ENCODE data around the gene CEMIP.

The CEMIP gene

DNA sequence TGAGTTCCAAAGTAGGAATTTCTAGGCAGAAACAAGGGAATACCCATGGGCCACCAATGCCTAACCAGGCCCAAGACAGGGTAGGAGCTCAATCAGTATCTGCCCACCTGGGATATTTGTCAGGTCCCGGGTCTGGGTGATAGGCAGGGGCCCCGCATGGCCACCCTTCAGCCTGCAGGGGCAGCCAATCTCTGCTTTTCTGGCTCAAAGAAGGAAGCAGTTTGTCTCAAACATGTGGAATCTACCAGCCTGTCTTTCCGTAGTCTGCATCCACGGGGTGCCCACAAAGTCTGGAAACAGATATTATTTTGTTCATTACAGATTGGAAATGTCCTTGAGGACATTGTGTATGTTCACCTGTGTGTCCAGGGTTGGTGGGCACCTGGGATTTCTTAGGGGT lies 56.2 kb downstream of the CEMIP start:
- no peaks in the 10 kb centered on the region for H3K79me2 ChIP-seq (ENCODE audit: control insufficient read depth, insufficient read depth, low read length, unreplicated experiment)
- no peak overlapping the region for H3K27ac ChIP-seq (ENCODE audit: low read depth, low read length)
- H3K4me3 ChIP-seq (ENCODE audit: low read depth, low read length) = no peak overlapping the region
- no peaks in the 10 kb centered on the region for H3K4me1 ChIP-seq (ENCODE audit: control insufficient read depth, insufficient read depth, low read length, unreplicated experiment)
- no peaks in the 10 kb centered on the region for H3K36me3 ChIP-seq (ENCODE audit: insufficient read depth, low read length)
- H2AFZ ChIP-seq (ENCODE audit: low read length, unreplicated experiment) = no peak overlapping the region
- H3K27me3 ChIP-seq (ENCODE audit: insufficient read depth, low read length) = no peaks in the 10 kb centered on the region

DNA sequence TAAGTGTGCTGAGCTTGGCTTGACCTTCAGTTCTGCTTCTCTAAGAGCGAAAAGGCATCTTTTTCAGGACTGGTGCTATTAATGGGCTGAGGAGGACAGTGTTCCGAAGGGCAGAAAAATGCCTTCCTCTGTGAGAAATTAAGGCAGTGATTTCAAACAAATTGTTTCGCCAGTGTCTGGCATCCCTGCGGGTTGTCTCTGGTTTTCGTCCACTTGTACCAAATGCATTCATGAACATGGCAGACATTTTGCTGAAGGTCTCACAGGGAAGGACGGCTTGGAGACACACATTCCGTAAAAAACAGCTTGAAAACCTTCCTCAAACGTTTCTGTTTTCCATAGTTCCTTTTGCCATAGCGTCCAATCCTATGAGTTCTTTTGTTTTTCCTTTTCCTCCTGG lies 57.1 kb downstream of the CEMIP start:
- no peak overlapping the region for H2AFZ ChIP-seq (ENCODE audit: low read length, unreplicated experiment)

DNA sequence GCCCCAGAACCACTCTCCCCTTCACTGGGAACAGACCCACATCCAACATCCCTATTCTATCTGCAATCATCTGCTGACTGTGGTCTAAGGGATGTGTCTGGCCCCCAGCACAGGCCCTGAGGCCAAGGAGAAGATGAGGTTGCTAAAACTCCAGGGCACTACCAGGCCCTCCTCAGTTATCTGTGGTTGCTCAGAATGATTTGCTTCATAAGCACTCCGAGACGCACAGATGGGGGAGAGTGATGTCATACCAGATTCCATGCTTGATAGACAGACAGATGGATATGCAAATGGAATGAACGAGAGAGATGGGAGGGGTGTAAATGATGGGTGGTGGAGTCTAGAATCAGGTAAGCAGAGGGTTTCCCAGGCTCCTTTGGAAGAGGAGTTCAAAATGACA lies 57.8 kb downstream of the CEMIP start:
- no peaks in the 10 kb centered on the region for H3K36me3 ChIP-seq (ENCODE audit: insufficient read depth, low read length)
- no peak overlapping the region for H3K27ac ChIP-seq (ENCODE audit: low read depth, low read length)
- H3K27me3 ChIP-seq (ENCODE audit: insufficient read depth, low read length) = no peaks in the 10 kb centered on the region
- H2AFZ ChIP-seq (ENCODE audit: low read length, unreplicated experiment) = no peak overlapping the region
- H3K4me3 ChIP-seq (ENCODE audit: low read depth, low read length) = no peak overlapping the region
- H3K79me2 ChIP-seq (ENCODE audit: control insufficient read depth, insufficient read depth, low read length, unreplicated experiment) = no peaks in the 10 kb centered on the region
- H3K4me1 ChIP-seq (ENCODE audit: control insufficient read depth, insufficient read depth, low read length, unreplicated experiment) = no peaks in the 10 kb centered on the region

More for the DNA sequence above, 57.1 kb downstream of the CEMIP start:
- no peaks in the 10 kb centered on the region for H3K27me3 ChIP-seq (ENCODE audit: insufficient read depth, low read length)
- no peak overlapping the region for H3K4me3 ChIP-seq (ENCODE audit: low read depth, low read length)
- H3K4me1 ChIP-seq (ENCODE audit: control insufficient read depth, insufficient read depth, low read length, unreplicated experiment) = no peaks in the 10 kb centered on the region
- H3K79me2 ChIP-seq (ENCODE audit: control insufficient read depth, insufficient read depth, low read length, unreplicated experiment) = no peaks in the 10 kb centered on the region
- no peaks in the 10 kb centered on the region for H3K36me3 ChIP-seq (ENCODE audit: insufficient read depth, low read length)
- no peak overlapping the region for H3K27ac ChIP-seq (ENCODE audit: low read depth, low read length)

GRCh38 chr15:80838012-80838411 lies 58.8 kb downstream of the CEMIP start:
- Histone ChIP-seq H3K27ac (ENCODE audit: low read depth, low read length) (no peak overlapping the region), H3K36me3 (ENCODE audit: insufficient read depth, low read length) (no peaks in the 10 kb centered on the region), H2AFZ (ENCODE audit: low read length, unreplicated experiment) (no peak overlapping the region), H3K4me1 (ENCODE audit: control insufficient read depth, insufficient read depth, low read length, unreplicated experiment) (no peaks in the 10 kb centered on the region), H3K79me2 (ENCODE audit: control insufficient read depth, insufficient read depth, low read length, unreplicated experiment) (no peaks in the 10 kb centered on the region), H3K27me3 (ENCODE audit: insufficient read depth, low read length) (no peaks in the 10 kb centered on the region), H3K4me3 (ENCODE audit: low read depth, low read length) (no peak overlapping the region)

DNA sequence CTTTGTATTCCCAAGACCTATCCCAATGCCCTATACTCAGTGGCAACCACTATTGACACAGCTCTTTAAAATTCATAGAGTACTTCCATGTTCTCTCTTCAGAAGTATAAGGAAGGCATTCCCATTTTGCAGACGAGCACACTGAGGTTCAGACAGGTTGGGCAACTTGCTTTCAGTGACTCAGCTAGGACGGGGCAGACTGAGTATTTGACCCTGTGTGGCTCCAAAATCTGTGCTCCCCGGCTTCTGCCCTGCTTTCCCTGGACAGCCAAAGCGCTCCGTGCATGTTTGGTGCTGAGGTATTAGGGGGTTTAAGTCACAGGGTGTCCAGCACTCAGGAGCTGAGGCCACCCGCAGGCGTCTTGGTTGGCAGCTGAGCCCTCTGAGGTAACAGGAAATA lies 59.5 kb downstream of the CEMIP start:
- no peaks in the 10 kb centered on the region for H3K4me1 ChIP-seq (ENCODE audit: control insufficient read depth, insufficient read depth, low read length, unreplicated experiment)
- no peak overlapping the region for H3K27ac ChIP-seq (ENCODE audit: low read depth, low read length)
- no peak overlapping the region for H2AFZ ChIP-seq (ENCODE audit: low read length, unreplicated experiment)
- H3K36me3 ChIP-seq (ENCODE audit: insufficient read depth, low read length) = no peaks in the 10 kb centered on the region
- no peak overlapping the region for H3K4me3 ChIP-seq (ENCODE audit: low read depth, low read length)
- no peaks in the 10 kb centered on the region for H3K27me3 ChIP-seq (ENCODE audit: insufficient read depth, low read length)
- H3K79me2 ChIP-seq (ENCODE audit: control insufficient read depth, insufficient read depth, low read length, unreplicated experiment) = no peaks in the 10 kb centered on the region

- Histone ChIP-seq H3K36me3 (ENCODE audit: insufficient read depth, low read length) (no peaks in the 10 kb centered on the region), H3K27ac (ENCODE audit: low read depth, low read length) (no peak overlapping the region), H3K4me3 (ENCODE audit: low read depth, low read length) (no peak overlapping the region), H3K4me1 (ENCODE audit: control insufficient read depth, insufficient read depth, low read length, unreplicated experiment) (no peaks in the 10 kb centered on the region), H3K79me2 (ENCODE audit: control insufficient read depth, insufficient read depth, low read length, unreplicated experiment) (no peaks in the 10 kb centered on the region), H3K27me3 (ENCODE audit: insufficient read depth, low read length) (no peaks in the 10 kb centered on the region), H2AFZ (ENCODE audit: low read length, unreplicated experiment) (no peak overlapping the region)
Observed at GRCh38 chr15:80839764-80840130, 60.6 kb downstream of the CEMIP start.

DNA sequence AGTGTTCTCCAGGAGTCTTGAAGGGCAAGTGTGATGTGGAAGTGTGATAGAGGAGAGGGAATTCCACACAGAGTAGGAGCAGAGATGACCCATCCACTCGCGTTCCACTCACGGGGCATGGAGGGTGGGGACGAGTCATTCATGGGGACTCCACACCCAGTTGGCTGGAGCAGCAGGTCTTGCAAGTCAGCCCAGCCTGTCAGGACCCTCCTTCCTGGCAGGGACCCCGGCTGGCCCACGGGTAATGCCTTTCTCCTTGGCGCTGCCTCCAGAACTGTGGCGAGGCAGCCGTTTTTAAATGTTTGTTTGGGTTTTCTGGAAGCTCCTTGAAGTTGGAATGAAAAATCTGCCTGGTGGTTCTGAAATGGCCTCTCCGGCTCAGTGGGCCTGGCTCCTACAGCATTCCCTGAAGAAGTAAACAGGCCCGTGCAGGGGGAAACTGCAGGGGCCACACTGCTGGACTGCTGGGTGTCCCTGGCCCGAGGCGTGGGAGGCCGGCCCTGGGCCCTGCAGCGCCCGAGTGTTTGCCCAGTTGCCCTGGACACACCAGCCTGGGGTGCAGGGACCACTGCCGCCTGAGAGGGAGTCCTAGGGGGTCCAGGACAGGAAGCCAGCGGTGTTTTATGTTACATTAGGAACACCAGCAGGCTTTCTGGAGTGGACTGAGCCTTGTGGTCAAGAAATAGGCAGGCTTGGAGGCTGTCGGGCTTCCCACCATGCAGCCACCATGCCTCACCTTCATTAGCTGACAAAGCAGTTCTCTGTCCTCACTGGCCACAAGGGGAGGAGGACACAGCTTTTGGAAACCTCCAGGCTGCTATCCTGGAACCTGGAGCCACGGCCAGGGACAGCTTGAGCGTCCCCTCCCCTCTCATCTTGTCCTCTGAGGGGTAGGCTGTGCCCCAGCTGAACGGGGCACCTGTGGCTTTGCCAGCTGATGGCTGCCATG lies 61.3 kb downstream of the CEMIP start:
- no peaks in the 10 kb centered on the region for H3K4me1 ChIP-seq (ENCODE audit: control insufficient read depth, insufficient read depth, low read length, unreplicated experiment)
- H3K27ac ChIP-seq (ENCODE audit: low read depth, low read length) = no peak overlapping the region
- H3K27me3 ChIP-seq (ENCODE audit: insufficient read depth, low read length) = no peaks in the 10 kb centered on the region
- H3K4me3 ChIP-seq (ENCODE audit: low read depth, low read length) = no peak overlapping the region
- no peak overlapping the region for H2AFZ ChIP-seq (ENCODE audit: low read length, unreplicated experiment)
- no peaks in the 10 kb centered on the region for H3K36me3 ChIP-seq (ENCODE audit: insufficient read depth, low read length)
- H3K79me2 ChIP-seq (ENCODE audit: control insufficient read depth, insufficient read depth, low read length, unreplicated experiment) = no peaks in the 10 kb centered on the region

DNA sequence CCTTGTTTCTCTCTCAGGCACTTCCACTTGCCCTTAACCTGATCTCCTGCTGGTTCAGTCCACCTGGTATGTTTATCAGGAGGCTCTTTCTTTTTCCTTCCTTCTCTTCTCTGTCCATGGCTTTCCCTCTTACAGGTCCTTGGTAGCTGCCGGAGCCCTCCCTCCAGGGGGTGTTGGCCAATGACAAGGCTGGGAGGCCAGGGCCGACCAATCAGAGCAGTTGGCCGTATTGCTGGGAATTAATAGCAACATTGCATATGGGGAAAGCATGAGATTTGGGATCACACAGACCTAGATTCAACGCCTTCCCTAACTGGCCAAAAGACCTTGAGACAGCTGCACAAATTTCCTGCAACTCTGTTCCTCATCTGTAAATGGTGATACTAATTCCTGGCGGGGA lies 62.4 kb downstream of the CEMIP start:
- H3K27ac ChIP-seq (ENCODE audit: low read depth, low read length) = no peak overlapping the region
- no peaks in the 10 kb centered on the region for H3K79me2 ChIP-seq (ENCODE audit: control insufficient read depth, insufficient read depth, low read length, unreplicated experiment)
- H3K27me3 ChIP-seq (ENCODE audit: insufficient read depth, low read length) = no peaks in the 10 kb centered on the region
- no peak overlapping the region for H3K4me3 ChIP-seq (ENCODE audit: low read depth, low read length)
- no peaks in the 10 kb centered on the region for H3K36me3 ChIP-seq (ENCODE audit: insufficient read depth, low read length)
- no peak overlapping the region for H2AFZ ChIP-seq (ENCODE audit: low read length, unreplicated experiment)
- H3K4me1 ChIP-seq (ENCODE audit: control insufficient read depth, insufficient read depth, low read length, unreplicated experiment) = no peaks in the 10 kb centered on the region

DNA sequence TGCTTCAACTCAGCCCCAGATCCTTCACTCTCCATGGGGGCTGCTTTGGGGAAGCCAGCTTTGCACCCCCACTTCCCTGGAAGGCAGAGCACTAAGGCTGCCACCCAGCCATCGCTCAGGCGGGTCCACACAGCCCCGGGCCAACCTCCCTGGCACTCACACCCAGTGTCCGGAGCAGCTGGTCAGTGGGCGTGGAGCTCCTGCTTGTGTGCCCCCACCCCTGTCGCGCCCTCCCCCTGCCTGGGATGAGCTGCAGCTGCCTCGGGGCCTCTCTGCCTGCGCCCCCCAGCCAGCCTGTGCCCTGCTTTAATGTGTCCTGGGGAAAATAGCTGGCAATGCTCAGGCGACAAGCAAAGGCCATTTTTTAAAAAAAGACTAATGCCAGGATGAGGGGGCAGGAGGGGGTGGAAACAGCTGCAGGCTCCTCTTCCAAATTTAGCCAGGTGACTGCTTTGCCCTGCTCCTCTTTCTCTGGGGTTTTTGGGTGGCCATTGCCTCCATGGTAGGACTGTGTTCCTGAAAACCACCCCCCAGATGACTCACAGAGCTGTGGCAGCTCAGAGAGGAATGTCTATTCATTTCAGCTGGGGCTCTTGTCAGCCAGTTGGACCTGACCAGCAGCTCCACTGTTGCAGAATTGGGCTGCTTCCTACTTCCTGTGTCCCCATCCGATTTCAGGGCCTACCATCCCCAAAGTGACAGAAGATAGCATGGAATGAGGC lies 65.0 kb downstream of the CEMIP start:
- H3K4me3 ChIP-seq (ENCODE audit: low read depth, low read length) = no peak overlapping the region
- no peaks in the 10 kb centered on the region for H3K27me3 ChIP-seq (ENCODE audit: insufficient read depth, low read length)
- H3K36me3 ChIP-seq (ENCODE audit: insufficient read depth, low read length) = no peaks in the 10 kb centered on the region
- no peak overlapping the region for H2AFZ ChIP-seq (ENCODE audit: low read length, unreplicated experiment)
- H3K27ac ChIP-seq (ENCODE audit: low read depth, low read length) = no peak overlapping the region
- H3K4me1 ChIP-seq (ENCODE audit: control insufficient read depth, insufficient read depth, low read length, unreplicated experiment) = peaks cover 2% of the 10 kb centered on the region
- no peaks in the 10 kb centered on the region for H3K79me2 ChIP-seq (ENCODE audit: control insufficient read depth, insufficient read depth, low read length, unreplicated experiment)

- H3K36me3 ChIP-seq (ENCODE audit: insufficient read depth, low read length) = no peaks in the 10 kb centered on the region
- H3K4me1 ChIP-seq (ENCODE audit: control insufficient read depth, insufficient read depth, low read length, unreplicated experiment) = peaks cover 9% of the 10 kb centered on the region
- no peak overlapping the region for H3K27ac ChIP-seq (ENCODE audit: low read depth, low read length)
- H2AFZ ChIP-seq (ENCODE audit: low read length, unreplicated experiment) = no peak overlapping the region
- H3K79me2 ChIP-seq (ENCODE audit: control insufficient read depth, insufficient read depth, low read length, unreplicated experiment) = no peaks in the 10 kb centered on the region
- H3K4me3 ChIP-seq (ENCODE audit: low read depth, low read length) = no peak overlapping the region
- no peaks in the 10 kb centered on the region for H3K27me3 ChIP-seq (ENCODE audit: insufficient read depth, low read length)
Observed at GRCh38 chr15:80846031-80846815, 67.1 kb downstream of the CEMIP start.
